HepG2 (cell line): ENCODE data around the gene LCN12. TPM values are rescaled to one million over a fixed set of nuclear protein-coding genes. Genes with fewer than 3 reads are reported as not detected.

Experiments
- CCAR2 ChIP-seq: fragments of 200-400 bp; formaldehyde crosslinking; optimal IDR thresholded peaks from 2 replicates; pipeline ENCODE3; 2018; ENCODE audit warnings: low read depth, mild to moderate bottlenecking, low read length, moderate library complexity
- HNRNPLL ChIP-seq: fragments of 200-400 bp; formaldehyde crosslinking; IDR thresholded peaks from 2 replicates; pipeline ENCODE4 v1.6.1; 2017; ENCODE audit warnings: mild to moderate bottlenecking, low read depth, low read length; ENCODE audit not compliant: poor library complexity, severe bottlenecking
- KDM5B ChIP-seq: sonication (generic); formaldehyde crosslinking; IDR thresholded peaks from 2 replicates; pipeline ENCODE4 v1.4.0; 2020; ENCODE audit warnings: missing genetic modification reagents, mild to moderate bottlenecking, borderline replicate concordance
- MATR3 ChIP-seq: sonication (generic); formaldehyde crosslinking; IDR thresholded peaks from 2 replicates; pipeline ENCODE4 v1.4.0; 2020; ENCODE audit warnings: missing genetic modification reagents
- PHF8 ChIP-seq: sonication (generic); formaldehyde crosslinking; IDR thresholded peaks from 2 replicates; pipeline ENCODE4 v1.5.0; 2020; ENCODE audit warnings: missing genetic modification reagents
- POLR2A ChIP-seq, 2 experiments: IDR thresholded peaks; 2 replicates each; pipeline ENCODE4 v1.6.1; 2011; ENCODE audit warnings: low read depth in 2 of 2, low read length in 2 of 2, mild to moderate bottlenecking in 1 of 2, moderate library complexity in 1 of 2; ENCODE audit not compliant: insufficient read depth in 1 of 2
- RBFOX2 ChIP-seq: fragments of 200-400 bp; formaldehyde crosslinking; IDR thresholded peaks from 2 replicates; pipeline ENCODE4 v1.6.1; 2017; ENCODE audit warnings: low read depth, mild to moderate bottlenecking, low read length
- REPIN1 ChIP-seq: sonication (generic); formaldehyde crosslinking; IDR thresholded peaks from 2 replicates; pipeline ENCODE4 v1.8.0; 2022; ENCODE audit warnings: missing genetic modification reagents, low read depth, mild to moderate bottlenecking, borderline replicate concordance
- RFXAP ChIP-seq: sonication (generic); formaldehyde crosslinking; IDR thresholded peaks from 2 replicates; pipeline ENCODE4 v1.4.0; 2020; ENCODE audit warnings: missing genetic modification reagents, borderline replicate concordance
- SP1 ChIP-seq, 2 experiments: fragments of 450-650 bp in 1 of 2; sonication (generic) in 1 of 2; formaldehyde crosslinking in 1 of 2; IDR thresholded peaks; 2 replicates each; pipeline versions ENCODE4 v1.4.0 to v1.6.1; 2016 to 2020; ENCODE audit warnings: missing genetic modification reagents in 1 of 2
- ZFY ChIP-seq: sonication (generic); formaldehyde crosslinking; IDR thresholded peaks from 2 replicates; pipeline ENCODE4 v1.4.0; 2020; ENCODE audit warnings: missing genetic modification reagents
- ZFYVE20 ChIP-seq: sonication (generic); formaldehyde crosslinking; IDR thresholded peaks from 2 replicates; pipeline ENCODE4 v1.8.0; 2023; ENCODE audit warnings: low read depth, mild to moderate bottlenecking, moderate library complexity, missing genetic modification reagents, borderline replicate concordance
- ZNF205 ChIP-seq: IDR thresholded peaks from 2 replicates; pipeline ENCODE4 v1.6.1; 2018; ENCODE audit warnings: missing biosample characterization, missing genetic modification reagents
- ZNF441 ChIP-seq: sonication (generic); formaldehyde crosslinking; IDR thresholded peaks from 2 replicates; pipeline ENCODE4 v1.7.0; 2021; ENCODE audit warnings: missing genetic modification reagents, borderline replicate concordance
- ZNF468 ChIP-seq: sonication (generic); formaldehyde crosslinking; IDR thresholded peaks from 2 replicates; pipeline ENCODE4 v1.8.0; 2022; ENCODE audit warnings: mild to moderate bottlenecking, moderate library complexity, missing genetic modification reagents
- ZNF530 ChIP-seq: sonication (generic); formaldehyde crosslinking; IDR thresholded peaks from 2 replicates; pipeline ENCODE4 v1.5.0; 2020; ENCODE audit warnings: low read depth, mild to moderate bottlenecking, missing genetic modification reagents
- ZNF724P ChIP-seq: sonication (generic); formaldehyde crosslinking; IDR thresholded peaks from 2 replicates; pipeline ENCODE4 v1.8.0; 2022; ENCODE audit warnings: missing genetic modification reagents, borderline replicate concordance
- polyA plus RNA-seq, 8 experiments: library from polyadenylated mRNA; depleted of rRNA in 3 of 8; stranded (reverse) in 7 of 8; unstranded in 1 of 8; fragments of >200 nt; fragmentation: Illumina TruSeq in 4 of 8; extraction: Trizol in 4 of 8; gene quantifications; 2 replicates each; pipeline versions ENCODE4 v1.2.1 to v1.2.3, GENCODE V29; 2011 to 2016; ENCODE audit warnings: low read depth in 4 of 8, missing spikeins in 1 of 8, mixed read lengths in 1 of 8; ENCODE audit not compliant: insufficient read depth in 1 of 8
- total RNA-seq, 5 experiments: library from RNA; depleted of rRNA; stranded (reverse); fragments of >200 nt; fragmentation: Illumina TruSeq; extraction: Trizol; gene quantifications; 2 replicates each; pipeline ENCODE4 v1.2.3, GENCODE V29; 2016; ENCODE audit warnings: low read depth in 1 of 5
- TF ChIP-seq, protein P1 (sequence below): sonication (generic); formaldehyde crosslinking; IDR thresholded peaks from 2 replicates; pipeline ENCODE4 v1.5.0; 2020; ENCODE audit warnings: mild to moderate bottlenecking, missing genetic modification reagents, moderate library complexity
- TF ChIP-seq, protein P2 (sequence below): sonication (generic); formaldehyde crosslinking; IDR thresholded peaks from 2 replicates; pipeline ENCODE4 v1.5.0; 2020; ENCODE audit warnings: missing genetic modification reagents
- TF ChIP-seq, protein P3 (sequence below): sonication (generic); formaldehyde crosslinking; IDR thresholded peaks from 2 replicates; pipeline ENCODE4 v1.5.1; 2020; ENCODE audit warnings: missing genetic modification reagents, mild to moderate bottlenecking, borderline replicate concordance
- TF ChIP-seq, protein P4 (sequence below): sonication (generic); formaldehyde crosslinking; IDR thresholded peaks from 2 replicates; pipeline ENCODE4 v1.8.0; 2023; ENCODE audit warnings: mild to moderate bottlenecking, missing genetic modification reagents
- TF ChIP-seq, protein P5 (sequence below): sonication (generic); formaldehyde crosslinking; IDR thresholded peaks from 2 replicates; pipeline ENCODE4 v1.9.0; 2021; ENCODE audit warnings: missing genetic modification reagents, borderline replicate concordance

The LCN12 gene
- total and polyA plus RNA-seq, 2 of the 13 experiments (the other 11 are each of a cell fraction or from before 2014, with no cell fraction given) = 3.4 to 6.9 TPM

DNA sequence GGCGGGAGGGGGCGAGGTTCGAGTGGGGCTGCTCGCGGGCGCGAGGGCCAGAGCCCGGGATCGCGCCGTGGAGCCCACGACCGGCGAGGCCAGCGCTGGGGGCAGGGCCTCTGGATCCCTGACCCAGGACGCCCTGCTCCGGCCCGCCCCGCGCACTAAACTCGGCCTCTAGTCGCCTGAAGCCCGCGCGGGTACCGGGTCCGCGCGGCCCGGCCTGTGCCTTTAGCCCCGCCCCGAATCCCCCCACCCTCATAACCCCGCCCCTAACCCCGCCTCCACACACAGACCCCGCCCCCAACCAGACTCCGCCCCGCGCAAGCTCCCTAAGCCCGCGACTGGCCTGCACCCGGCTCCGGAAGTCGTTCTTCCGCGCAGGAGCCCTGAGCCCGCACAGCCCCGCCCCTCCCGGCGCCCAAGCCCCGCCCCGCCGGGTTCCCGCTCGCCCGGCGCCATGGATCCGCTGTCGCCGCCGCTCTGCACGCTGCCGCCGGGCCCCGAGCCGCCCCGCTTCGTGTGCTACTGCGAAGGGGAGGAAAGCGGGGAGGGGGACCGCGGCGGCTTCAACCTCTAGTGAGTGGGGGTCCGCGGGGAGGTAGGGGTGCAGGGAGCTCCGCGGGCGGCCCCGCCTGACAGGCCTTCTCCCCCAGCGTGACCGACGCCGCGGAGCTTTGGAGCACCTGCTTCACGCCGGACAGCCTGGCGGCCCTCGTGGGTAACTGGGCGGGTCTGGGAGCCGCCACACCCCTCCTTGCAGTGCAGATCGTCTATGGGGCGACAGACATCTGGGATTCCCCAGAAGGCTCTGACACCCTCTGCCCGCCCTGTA is 40.1 kb downstream of the LCN12 start, which contains the start of gene PAXX (continued):
- TF ChIP-seq ZNF468 = 0 out of 2 replicates have a peak, but pooled peaks have one; percentile 33
- TF ChIP-seq, protein P1, sequence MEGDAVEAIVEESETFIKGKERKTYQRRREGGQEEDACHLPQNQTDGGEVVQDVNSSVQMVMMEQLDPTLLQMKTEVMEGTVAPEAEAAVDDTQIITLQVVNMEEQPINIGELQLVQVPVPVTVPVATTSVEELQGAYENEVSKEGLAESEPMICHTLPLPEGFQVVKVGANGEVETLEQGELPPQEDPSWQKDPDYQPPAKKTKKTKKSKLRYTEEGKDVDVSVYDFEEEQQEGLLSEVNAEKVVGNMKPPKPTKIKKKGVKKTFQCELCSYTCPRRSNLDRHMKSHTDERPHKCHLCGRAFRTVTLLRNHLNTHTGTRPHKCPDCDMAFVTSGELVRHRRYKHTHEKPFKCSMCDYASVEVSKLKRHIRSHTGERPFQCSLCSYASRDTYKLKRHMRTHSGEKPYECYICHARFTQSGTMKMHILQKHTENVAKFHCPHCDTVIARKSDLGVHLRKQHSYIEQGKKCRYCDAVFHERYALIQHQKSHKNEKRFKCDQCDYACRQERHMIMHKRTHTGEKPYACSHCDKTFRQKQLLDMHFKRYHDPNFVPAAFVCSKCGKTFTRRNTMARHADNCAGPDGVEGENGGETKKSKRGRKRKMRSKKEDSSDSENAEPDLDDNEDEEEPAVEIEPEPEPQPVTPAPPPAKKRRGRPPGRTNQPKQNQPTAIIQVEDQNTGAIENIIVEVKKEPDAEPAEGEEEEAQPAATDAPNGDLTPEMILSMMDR (CRISPR knock-in tag) = no peak
- peak; percentile 69; the same call in 1 of the 2 replicates for TF ChIP-seq KDM5B
- TF ChIP-seq HNRNPLL = peak; percentile 45
- 0 out of 2 replicates have a peak, but pooled peaks have one; percentile 35 for TF ChIP-seq ZNF205 (CRISPR knock-in tag)
- TF ChIP-seq PHF8 (CRISPR knock-in tag) = peak; percentile 75
- TF ChIP-seq, protein P2, sequence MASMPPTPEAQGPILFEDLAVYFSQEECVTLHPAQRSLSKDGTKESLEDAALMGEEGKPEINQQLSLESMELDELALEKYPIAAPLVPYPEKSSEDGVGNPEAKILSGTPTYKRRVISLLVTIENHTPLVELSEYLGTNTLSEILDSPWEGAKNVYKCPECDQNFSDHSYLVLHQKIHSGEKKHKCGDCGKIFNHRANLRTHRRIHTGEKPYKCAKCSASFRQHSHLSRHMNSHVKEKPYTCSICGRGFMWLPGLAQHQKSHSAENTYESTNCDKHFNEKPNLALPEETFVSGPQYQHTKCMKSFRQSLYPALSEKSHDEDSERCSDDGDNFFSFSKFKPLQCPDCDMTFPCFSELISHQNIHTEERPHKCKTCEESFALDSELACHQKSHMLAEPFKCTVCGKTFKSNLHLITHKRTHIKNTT (CRISPR knock-in tag) = no peak
- TF ChIP-seq, protein P3, sequence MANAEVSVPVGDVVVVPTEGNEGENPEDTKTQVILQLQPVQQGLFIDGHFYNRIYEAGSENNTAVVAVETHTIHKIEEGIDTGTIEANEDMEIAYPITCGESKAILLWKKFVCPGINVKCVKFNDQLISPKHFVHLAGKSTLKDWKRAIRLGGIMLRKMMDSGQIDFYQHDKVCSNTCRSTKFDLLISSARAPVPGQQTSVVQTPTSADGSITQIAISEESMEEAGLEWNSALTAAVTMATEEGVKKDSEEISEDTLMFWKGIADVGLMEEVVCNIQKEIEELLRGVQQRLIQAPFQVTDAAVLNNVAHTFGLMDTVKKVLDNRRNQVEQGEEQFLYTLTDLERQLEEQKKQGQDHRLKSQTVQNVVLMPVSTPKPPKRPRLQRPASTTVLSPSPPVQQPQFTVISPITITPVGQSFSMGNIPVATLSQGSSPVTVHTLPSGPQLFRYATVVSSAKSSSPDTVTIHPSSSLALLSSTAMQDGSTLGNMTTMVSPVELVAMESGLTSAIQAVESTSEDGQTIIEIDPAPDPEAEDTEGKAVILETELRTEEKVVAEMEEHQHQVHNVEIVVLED (CRISPR knock-in tag) = peak; percentile 42; the same call in 1 of the 2 replicates
- TF ChIP-seq SP1 (IDR thresholded peaks at IDR 0.05) = no peak
- peak; percentile 26; the same call in 1 of the 2 replicates for TF ChIP-seq SP1 (CRISPR knock-in tag; IDR thresholded peaks at IDR 0.05)
- TF ChIP-seq CCAR2 = no peak
- peak; percentile 66; the same call in 1 of the 2 replicates for TF ChIP-seq RFXAP (CRISPR knock-in tag)
- TF ChIP-seq, protein P4, sequence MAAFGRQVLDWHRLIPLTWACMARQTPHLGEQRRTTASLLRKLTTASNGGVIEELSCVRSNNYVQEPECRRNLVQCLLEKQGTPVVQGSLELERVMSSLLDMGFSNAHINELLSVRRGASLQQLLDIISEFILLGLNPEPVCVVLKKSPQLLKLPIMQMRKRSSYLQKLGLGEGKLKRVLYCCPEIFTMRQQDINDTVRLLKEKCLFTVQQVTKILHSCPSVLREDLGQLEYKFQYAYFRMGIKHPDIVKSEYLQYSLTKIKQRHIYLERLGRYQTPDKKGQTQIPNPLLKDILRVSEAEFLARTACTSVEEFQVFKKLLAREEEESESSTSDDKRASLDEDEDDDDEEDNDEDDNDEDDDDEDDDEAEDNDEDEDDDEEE (CRISPR knock-in tag) = 0 out of 2 replicates have a peak, but pooled peaks have one; percentile 28
- TF ChIP-seq REPIN1 (CRISPR knock-in tag) = no peak
- no peak for TF ChIP-seq ZNF530 (CRISPR knock-in tag)
- peak; percentile 62; the same call in 1 of the 2 replicates for TF ChIP-seq ZNF441
- TF ChIP-seq, protein P5, sequence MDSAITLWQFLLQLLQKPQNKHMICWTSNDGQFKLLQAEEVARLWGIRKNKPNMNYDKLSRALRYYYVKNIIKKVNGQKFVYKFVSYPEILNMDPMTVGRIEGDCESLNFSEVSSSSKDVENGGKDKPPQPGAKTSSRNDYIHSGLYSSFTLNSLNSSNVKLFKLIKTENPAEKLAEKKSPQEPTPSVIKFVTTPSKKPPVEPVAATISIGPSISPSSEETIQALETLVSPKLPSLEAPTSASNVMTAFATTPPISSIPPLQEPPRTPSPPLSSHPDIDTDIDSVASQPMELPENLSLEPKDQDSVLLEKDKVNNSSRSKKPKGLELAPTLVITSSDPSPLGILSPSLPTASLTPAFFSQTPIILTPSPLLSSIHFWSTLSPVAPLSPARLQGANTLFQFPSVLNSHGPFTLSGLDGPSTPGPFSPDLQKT (CRISPR knock-in tag) = no peak
- TF ChIP-seq POLR2A (IDR thresholded peaks at IDR 0.05; ENCODE audit: insufficient read depth in 1 of 2, low read depth in 2 of 2, low read length in 2 of 2) = peak in 1 of 2 experiments; percentile 62; a peak in 2 of 4 replicates
- peak; percentile 69 for TF ChIP-seq RBFOX2
- peak; percentile 31; the same call in 1 of the 2 replicates for TF ChIP-seq ZNF724P (CRISPR knock-in tag)
- no peak for TF ChIP-seq ZFYVE20
- TF ChIP-seq ZFY (CRISPR knock-in tag) = peak; percentile 82
- TF ChIP-seq MATR3 = no peak
